Activated CD4-positive, alpha-beta memory T cell treated with anti-CD3 and anti-CD28 coated beads for 36 hours (primary cell): ENCODE data around the gene ANAPC1. TPM values are rescaled to one million over a fixed set of nuclear protein-coding genes. Genes with fewer than 3 reads are reported as not detected.
"Not testable (repeated sequence)": the region's sequence is repeated elsewhere in the genome, so short reads cannot be mapped to it uniquely, and the experiment has no call there.

Experiments
- CTCF ChIA-PET: fragments of 350-600 bp; sonication (Branson Sonifier 250); formaldehyde crosslinking; loops from one replicate; lab custom pipeline; 2021; ENCODE audit warnings: antibody characterized with exemption, inconsistent platforms; lab: Charles Lee
- POLR2A ChIA-PET: fragments of 350-600 bp; sonication (Branson Sonifier 250); formaldehyde crosslinking; loops from one replicate; lab custom pipeline; 2021; ENCODE audit warnings: antibody characterized with exemption; lab: Charles Lee
- DNase-seq: peaks from one replicate; pipeline ENCODE4 v3.0.0-alpha.2; 2020
- H3K27ac Mint-ChIP-seq: one replicate; pipeline ENCODE4 v1.8.0; 2021; ENCODE audit warnings: mixed read lengths
- H3K27me3 Mint-ChIP-seq: one replicate; pipeline ENCODE4 v1.8.0; 2021; ENCODE audit warnings: mixed read lengths
- H3K36me3 Mint-ChIP-seq: one replicate; pipeline ENCODE4 v1.8.0; 2021; ENCODE audit warnings: mixed read lengths
- H3K4me1 Mint-ChIP-seq: one replicate; pipeline ENCODE4 v1.8.0; 2021; ENCODE audit warnings: low read depth, mixed read lengths
- H3K4me3 Mint-ChIP-seq: one replicate; pipeline ENCODE4 v1.8.0; 2021; ENCODE audit warnings: mild to moderate bottlenecking, mixed read lengths
- H3K9me3 Mint-ChIP-seq: one replicate; pipeline ENCODE4 v1.8.0; 2021; ENCODE audit warnings: mixed read lengths
- intact Hi-C: fragments of 100-400 bp; cut with micrococcal nuclease; formaldehyde crosslinking; loops from one replicate; pipeline ENCODE4 v1.15.1; 2023
- total RNA-seq, 2 experiments: library from RNA; stranded (reverse); gene quantifications; one replicate each; pipeline ENCODE4 v1.2.3, GENCODE V29; 2021

The ANAPC1 gene
- total RNA-seq, 2 experiments from 2014 or later, result 88.8 to 90.2 TPM

DNA sequence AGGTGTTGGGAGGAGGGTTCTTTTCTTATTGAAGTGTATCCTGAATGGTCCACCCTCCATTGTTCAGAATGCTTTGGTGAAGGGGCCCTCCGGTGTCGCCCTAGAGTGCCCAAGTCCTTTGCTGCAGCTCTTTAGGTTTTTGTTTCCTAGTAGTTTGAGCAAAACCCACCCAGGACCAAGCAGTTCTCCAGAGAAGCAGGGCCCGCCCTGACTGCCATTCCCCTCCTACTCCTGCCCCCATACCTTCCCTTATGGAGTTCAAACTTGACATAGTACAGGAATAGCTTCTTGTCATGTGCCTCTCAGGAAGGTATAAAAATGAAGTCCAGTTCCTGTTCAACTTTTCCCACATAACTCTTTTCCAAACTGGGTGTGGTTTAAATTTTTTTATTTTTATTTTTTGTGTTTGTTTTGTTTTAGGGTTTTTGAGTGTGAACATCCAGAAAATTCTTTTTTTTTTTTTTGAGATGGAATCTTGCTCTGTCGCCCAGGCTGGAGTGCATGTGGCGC, 20.0 kb upstream of the ANAPC1 start:
- no peak overlapping the region for H3K4me3 Mint-ChIP-seq
- no peaks in the 10 kb centered on the region for H3K36me3 Mint-ChIP-seq
- no peaks in the 10 kb centered on the region for H3K9me3 Mint-ChIP-seq
- peaks cover 11% of the 10 kb centered on the region for H3K4me1 Mint-ChIP-seq
- ChIA-PET POLR2A (no interaction called here), CTCF (no interaction called here)
- no peak overlapping the region for H3K27ac Mint-ChIP-seq
- intact Hi-C loops, result no loop called here
- peaks cover 13% of the 10 kb centered on the region for H3K27me3 Mint-ChIP-seq
- no peak for DNase-seq

DNA sequence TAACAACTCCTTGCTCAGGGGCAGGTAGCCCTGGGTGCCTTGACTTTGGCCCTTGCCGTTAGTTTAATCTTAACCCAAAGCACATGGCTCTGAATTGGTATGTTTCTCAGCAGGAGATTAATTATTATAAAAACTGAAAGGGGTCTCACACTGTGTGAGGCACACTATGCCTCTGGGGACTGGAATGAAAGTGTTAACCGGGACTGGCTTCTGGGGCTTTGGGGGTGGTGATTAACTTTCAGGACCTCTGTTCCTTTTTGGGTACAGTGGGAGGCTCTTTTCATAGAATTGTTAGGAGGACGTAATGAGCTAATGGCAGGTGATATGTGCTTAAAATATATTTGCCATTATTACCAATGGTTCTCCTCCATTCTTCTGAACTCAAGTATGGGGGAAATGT, 19.5 kb upstream of the ANAPC1 start:
- Mint-ChIP-seq H3K9me3 (no peaks in the 10 kb centered on the region), H3K4me1 (peaks cover 11% of the 10 kb centered on the region), H3K4me3 (no peak overlapping the region), H3K27me3 (peaks cover 13% of the 10 kb centered on the region), H3K36me3 (no peaks in the 10 kb centered on the region), H3K27ac (no peak overlapping the region)
- DNase-seq, result no peak
- ChIA-PET POLR2A (no interaction called here), CTCF (interaction anchor here (1.3 kb wide), 1 partner anchor 16 kb away, joined by 5 read pairs; no protein-coding TSS in a partner anchor)
- intact Hi-C loops, result no loop called here

DNA sequence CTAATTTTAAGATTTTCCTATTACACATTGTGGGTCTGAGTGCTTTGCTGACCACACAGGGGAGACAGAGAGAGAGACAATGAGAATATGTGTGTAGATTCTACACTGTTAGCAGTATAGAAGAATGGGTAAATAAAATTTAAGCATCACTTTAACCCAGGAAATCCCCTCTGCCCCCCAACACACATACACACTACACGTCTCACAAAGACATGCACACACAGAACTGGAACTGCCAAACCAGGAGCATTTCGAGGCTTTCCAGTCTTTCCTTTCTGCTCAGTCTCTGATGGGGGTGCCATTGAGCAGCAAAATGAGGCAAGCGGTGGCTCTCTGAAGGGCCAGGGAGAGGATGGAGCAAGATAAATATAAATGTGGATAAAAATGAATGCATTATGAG, 16.9 kb upstream of the ANAPC1 start:
- intact Hi-C loops, result no loop called here
- H3K27ac Mint-ChIP-seq, result no peak overlapping the region
- H3K4me3 Mint-ChIP-seq, result no peak overlapping the region
- peaks cover 19% of the 10 kb centered on the region for H3K27me3 Mint-ChIP-seq
- DNase-seq, result peak; percentile 31
- POLR2A ChIA-PET, result no interaction called here
- H3K9me3 Mint-ChIP-seq, result no peaks in the 10 kb centered on the region
- no peaks in the 10 kb centered on the region for H3K36me3 Mint-ChIP-seq
- CTCF ChIA-PET, result interaction anchor here (1.7 to 2.7 kb wide), 3 partner anchors 13 to 149 kb away, joined by 4 to 14 read pairs (median 10); no protein-coding TSS in a partner anchor
- H3K4me1 Mint-ChIP-seq, result peaks cover 6% of the 10 kb centered on the region

DNA sequence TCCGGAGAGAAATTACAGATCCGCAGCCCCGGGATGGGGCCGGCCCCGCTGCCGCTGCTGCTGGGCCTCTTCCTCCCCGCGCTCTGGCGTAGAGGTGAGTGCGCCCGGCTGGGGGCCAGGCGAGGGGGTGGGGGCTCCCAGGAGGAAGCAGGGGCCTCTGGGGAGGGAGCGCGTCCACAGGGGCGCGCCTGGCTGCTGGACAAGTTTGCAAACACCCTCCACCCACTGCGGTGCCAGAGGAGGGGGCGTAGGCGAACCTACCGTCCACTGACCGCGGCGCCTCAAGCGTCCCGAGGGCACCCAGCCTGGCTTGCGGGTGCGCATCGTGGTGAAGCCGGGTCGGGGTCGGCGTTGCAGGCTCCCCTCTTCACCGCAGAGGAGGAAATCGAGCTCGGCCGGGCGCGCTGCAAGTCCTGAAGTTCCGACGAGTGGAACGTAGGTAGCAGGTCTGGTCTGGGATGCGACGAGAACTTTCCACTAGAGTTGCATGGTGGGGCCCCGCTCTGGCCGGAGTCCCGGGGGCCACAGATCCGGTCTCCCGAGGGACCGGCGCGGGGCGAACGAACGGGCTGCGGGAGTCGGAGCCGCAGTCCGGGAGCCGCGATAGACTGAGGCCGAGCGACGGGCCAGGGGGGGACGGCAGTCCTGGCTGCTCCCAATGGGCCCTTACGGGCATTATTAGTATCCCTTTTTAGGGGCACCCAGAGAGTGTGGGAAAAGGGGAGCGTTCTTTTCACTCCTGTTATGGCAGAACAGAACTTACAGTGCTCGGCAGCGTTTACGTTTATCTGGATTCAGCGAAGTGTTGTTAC, 14.9 kb upstream of the ANAPC1 start:
- Mint-ChIP-seq H3K4me1 (peaks cover 6% of the 10 kb centered on the region), H3K4me3 (peak overlapping the region; percentile 64), H3K27ac (no peak overlapping the region), H3K9me3 (no peaks in the 10 kb centered on the region), H3K36me3 (no peaks in the 10 kb centered on the region), H3K27me3 (peaks cover 23% of the 10 kb centered on the region)
- CTCF ChIA-PET, result interaction anchor here (2.4 to 2.7 kb wide), 2 partner anchors 11 to 148 kb away, joined by 10 to 14 read pairs; no protein-coding TSS in a partner anchor
- intact Hi-C loops, result no loop called here
- POLR2A ChIA-PET, result no interaction called here
- DNase-seq, result peak; percentile 33

DNA sequence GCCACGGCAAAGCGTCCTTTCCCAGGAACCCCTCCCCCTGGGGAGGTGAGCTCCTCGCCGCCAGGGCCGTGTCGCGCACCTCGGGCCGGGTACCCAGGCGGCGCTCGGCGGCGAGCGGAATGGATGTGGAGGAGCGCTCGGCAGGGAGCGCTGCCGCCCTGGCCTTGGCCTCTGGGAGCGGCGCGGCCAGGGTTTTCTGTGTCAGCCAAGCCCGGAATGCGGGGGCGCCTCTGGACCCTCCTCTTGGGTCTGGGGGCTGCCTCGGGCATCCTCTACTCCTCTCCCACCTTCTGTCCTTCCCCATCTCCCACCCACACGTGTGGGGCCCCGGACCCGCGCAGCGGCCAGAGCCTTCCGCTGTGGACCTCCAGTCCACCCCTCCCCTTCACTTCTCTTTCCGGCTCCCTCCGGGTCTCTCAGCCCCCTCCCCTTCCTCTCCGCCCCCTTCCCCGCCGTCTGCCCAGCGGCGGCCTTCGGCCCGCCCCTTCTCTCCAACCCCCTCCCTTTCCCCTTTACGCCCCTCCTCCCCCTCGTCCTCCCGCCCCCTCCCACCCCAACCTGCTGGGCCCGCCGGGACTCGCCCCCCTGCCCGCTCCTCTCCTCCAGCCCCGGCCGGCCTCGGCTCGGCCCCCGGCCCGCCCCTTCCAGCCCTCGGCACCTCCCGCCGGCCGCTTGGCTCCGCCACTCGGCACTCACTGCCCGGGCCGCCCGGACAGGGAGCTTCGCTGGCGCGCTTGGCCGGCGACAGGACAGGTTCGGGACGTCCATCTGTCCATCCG, 14.1 kb upstream of the ANAPC1 start, which contains the start of gene MERTK:
MERTK (plus strand) TSS at position 684 of the 779 bp plus-strand sequence. CDS start 129 bp downstream, outside the sequence.
- intact Hi-C loops, result no loop called here
- POLR2A ChIA-PET, result no interaction called here
- Mint-ChIP-seq H3K36me3 (no peaks in the 10 kb centered on the region), H3K4me3 (peak within 1 kb of the TSS; percentile 73), H3K4me1 (peaks cover 6% of the 10 kb centered on the region), H3K27ac (no peak within 1 kb of the TSS), H3K27me3 (peaks cover 23% of the 10 kb centered on the region), H3K9me3 (no peaks in the 10 kb centered on the region)
- peak; percentile 77 for DNase-seq
- CTCF ChIA-PET, result interaction anchor here (0.6 to 1.2 kb wide), 11 partner anchors 10 to 193 kb away, joined by 3 to 11 read pairs (median 5); partner anchors contain the start of gene ANAPC1

DNA sequence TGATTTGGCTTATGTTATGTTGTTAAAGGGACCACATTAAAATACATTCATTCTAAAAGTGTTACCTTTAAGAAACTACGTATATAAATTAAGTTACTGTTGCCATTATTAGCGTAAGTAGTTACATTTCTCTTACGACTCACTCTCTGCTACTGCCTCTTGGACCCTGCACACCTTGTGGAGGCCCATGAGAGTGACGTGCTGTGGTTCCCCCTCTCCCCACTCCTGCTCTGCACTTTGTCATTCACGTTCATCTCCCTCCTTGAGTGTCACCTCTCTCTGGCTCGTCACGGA, 13.6 kb upstream of the ANAPC1 start:
- CTCF ChIA-PET, result interaction anchor here (0.6 to 1.2 kb wide), 11 partner anchors 10 to 193 kb away, joined by 3 to 11 read pairs (median 5); partner anchors contain the start of gene ANAPC1
- peaks cover 23% of the 10 kb centered on the region for H3K27me3 Mint-ChIP-seq
- peaks cover 6% of the 10 kb centered on the region for H3K4me1 Mint-ChIP-seq
- no peaks in the 10 kb centered on the region for H3K9me3 Mint-ChIP-seq
- peak overlapping the region; percentile 73 for H3K4me3 Mint-ChIP-seq
- no peaks in the 10 kb centered on the region for H3K36me3 Mint-ChIP-seq
- H3K27ac Mint-ChIP-seq, result no peak overlapping the region
- DNase-seq, result no peak
- POLR2A ChIA-PET, result no interaction called here
- intact Hi-C loops, result no loop called here

DNA sequence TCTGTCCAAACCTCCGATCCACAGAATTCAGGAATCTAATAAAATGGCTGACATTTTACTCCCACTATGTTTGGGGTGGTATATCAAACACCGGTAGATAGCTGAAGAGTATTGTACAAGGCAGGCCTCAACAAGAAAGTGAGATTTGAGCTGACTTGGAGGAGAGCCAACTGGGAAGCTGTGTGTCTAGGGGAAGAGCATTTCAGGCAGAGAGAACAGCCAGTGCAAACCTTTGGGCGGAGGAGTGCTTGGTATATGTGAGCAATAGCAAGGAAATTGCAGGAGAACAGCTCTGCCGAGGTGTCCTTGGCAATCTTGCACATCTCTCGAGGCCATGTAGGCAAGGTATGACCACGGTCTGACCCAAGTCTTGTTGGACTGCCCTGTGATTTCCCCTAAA, 12.6 kb upstream of the ANAPC1 start:
- H3K9me3 Mint-ChIP-seq, result no peaks in the 10 kb centered on the region
- intact Hi-C loops, result no loop called here
- H3K4me3 Mint-ChIP-seq, result no peak overlapping the region
- CTCF ChIA-PET, result interaction anchor here (0.9 to 1.6 kb wide), 5 partner anchors 9 to 154 kb away, joined by 3 to 7 read pairs (median 5); partner anchors contain the start of gene ANAPC1
- POLR2A ChIA-PET, result no interaction called here
- H3K27ac Mint-ChIP-seq, result no peak overlapping the region
- peaks cover 23% of the 10 kb centered on the region for H3K27me3 Mint-ChIP-seq
- H3K36me3 Mint-ChIP-seq, result no peaks in the 10 kb centered on the region
- no peak for DNase-seq
- H3K4me1 Mint-ChIP-seq, result peaks cover 6% of the 10 kb centered on the region

DNA sequence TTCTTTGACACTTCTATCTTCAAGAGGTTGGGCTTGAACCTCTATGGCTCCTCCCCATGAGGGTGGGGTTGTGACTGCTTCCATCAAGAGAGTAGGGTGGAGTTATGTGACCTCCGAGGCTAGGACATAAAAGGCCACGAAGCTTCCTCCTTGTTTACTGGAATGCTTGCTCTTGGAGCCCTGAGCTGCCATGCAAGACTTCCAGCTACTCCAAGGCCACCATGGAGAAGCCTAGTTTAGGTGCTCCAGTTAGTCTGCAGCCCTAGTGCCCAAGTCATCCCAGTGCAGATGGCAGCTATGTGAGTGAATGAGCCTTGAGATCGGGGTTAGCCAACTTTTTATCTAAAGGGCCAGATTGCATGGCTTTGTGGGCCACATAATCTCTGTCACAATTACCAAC, 12.0 kb upstream of the ANAPC1 start:
- H3K27ac Mint-ChIP-seq, result no peak overlapping the region
- no peaks in the 10 kb centered on the region for H3K9me3 Mint-ChIP-seq
- peaks cover 6% of the 10 kb centered on the region for H3K4me1 Mint-ChIP-seq
- CTCF ChIA-PET, result interaction anchor here (0.9 to 1.6 kb wide), 5 partner anchors 8 to 154 kb away, joined by 3 to 7 read pairs (median 5); partner anchors contain the start of gene ANAPC1
- POLR2A ChIA-PET, result no interaction called here
- DNase-seq, result no peak
- intact Hi-C loops, result no loop called here
- H3K36me3 Mint-ChIP-seq, result no peaks in the 10 kb centered on the region
- peaks cover 23% of the 10 kb centered on the region for H3K27me3 Mint-ChIP-seq
- H3K4me3 Mint-ChIP-seq, result no peak overlapping the region

DNA sequence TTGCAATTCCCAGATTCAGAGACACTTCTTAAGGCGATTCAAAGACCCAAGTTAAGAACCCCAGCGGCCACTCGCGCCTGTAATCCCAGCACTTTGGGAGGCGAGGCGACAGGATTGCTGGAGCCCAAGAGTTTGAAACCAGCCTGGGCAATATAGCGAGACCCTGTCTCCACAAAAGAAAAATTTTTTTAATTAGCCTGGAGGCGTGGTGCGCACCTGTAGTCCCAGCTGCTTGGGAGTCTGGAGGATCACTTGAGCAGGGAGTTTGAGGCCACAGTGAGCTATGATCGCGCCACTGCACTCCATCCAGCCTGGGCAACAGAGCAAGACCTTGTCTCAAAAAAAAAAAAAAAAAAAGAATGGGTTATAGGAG, 585 bp upstream of the ANAPC1 start:
- POLR2A ChIA-PET, result interaction anchor here (1.0 to 1.4 kb wide), 3 partner anchors 8 to 170 kb away, joined by 3 to 7 read pairs (median 3); partner anchors contain the start of gene TMEM87B
- CTCF ChIA-PET, result interaction anchor here (1.4 to 2.8 kb wide), 4 partner anchors 8 to 166 kb away, joined by 3 to 8 read pairs (median 8); no protein-coding TSS in a partner anchor
- Mint-ChIP-seq H3K4me1 (peaks cover 14% of the 10 kb centered on the region), H3K36me3 (peaks cover 6% of the 10 kb centered on the region), H3K4me3 (peak overlapping the region; percentile 97), H3K9me3 (no peaks in the 10 kb centered on the region), H3K27ac (peak overlapping the region; percentile 94), H3K27me3 (no peaks in the 10 kb centered on the region)
- DNase-seq, result no peak
- intact Hi-C loops, result loop anchor here (1.0 to 5.0 kb wide), 3 partner anchors 165 to 658 kb away; partner anchors contain the start of genes POLR1B and ZC3H8

DNA sequence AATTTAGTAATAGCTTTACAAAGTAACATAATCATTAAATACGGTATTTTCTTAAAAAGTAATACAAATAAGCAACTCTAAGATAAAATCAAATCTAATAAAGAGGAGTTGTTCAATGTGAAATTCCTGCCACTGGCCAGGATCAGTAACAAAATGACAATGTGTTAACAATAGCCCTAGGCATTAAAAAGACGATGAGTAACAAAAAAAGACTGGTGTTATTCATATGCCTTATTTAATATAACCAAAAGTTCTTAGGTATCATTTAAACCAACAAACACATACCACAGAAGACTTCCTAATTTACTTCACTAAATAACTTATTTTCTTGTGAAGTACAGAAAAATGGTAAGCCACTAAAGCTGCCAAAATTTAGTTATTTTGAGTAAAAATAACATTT, 11.2 kb downstream of the ANAPC1 start:
- H3K4me3 Mint-ChIP-seq, H3K27ac Mint-ChIP-seq, H3K9me3 Mint-ChIP-seq, CTCF ChIA-PET, DNase-seq, POLR2A ChIA-PET, intact Hi-C loops, H3K27me3 Mint-ChIP-seq: not testable (repeated sequence)
- peaks cover 11% of the 10 kb centered on the region for H3K4me1 Mint-ChIP-seq
- H3K36me3 Mint-ChIP-seq, result peaks cover 26% of the 10 kb centered on the region

DNA sequence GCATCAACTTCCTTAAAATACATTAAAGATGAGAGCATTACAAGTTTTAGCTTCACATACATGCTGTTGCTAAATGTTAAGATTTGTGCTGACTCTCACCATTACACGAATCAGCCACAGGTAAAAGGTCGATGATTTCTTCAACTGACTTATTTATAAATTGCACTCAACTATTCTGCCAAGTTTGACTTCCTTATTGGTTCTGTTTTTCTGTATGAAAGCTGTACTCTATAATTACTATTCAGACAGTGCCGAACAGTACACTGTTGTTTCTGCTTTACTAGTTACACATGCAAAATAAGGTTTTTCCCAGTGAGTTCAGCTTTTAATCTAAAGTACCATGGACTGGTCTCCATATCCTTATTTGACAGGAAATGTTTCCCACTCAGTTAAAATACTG, 18.9 kb downstream of the ANAPC1 start:
- intact Hi-C loops, CTCF ChIA-PET: not testable (repeated sequence)

More for the DNA sequence above, 18.9 kb downstream of the ANAPC1 start:
- POLR2A ChIA-PET, H3K4me3 Mint-ChIP-seq, H3K27ac Mint-ChIP-seq, H3K4me1 Mint-ChIP-seq, H3K27me3 Mint-ChIP-seq, DNase-seq, H3K9me3 Mint-ChIP-seq: not testable (repeated sequence)
- H3K36me3 Mint-ChIP-seq, result peaks cover 20% of the 10 kb centered on the region
